K562 (cell line): Measurements from ENCODE around the gene CBL. TPM values are rescaled to one million over a fixed set of nuclear protein-coding genes. Genes with fewer than 3 reads are reported as not detected.

Experiments used
- CCNT2 ChIP-seq: IDR thresholded peaks from 2 replicates; pipeline ENCODE4 v1.6.1; 2011; ENCODE audit warnings: borderline replicate concordance, low read depth, mild to moderate bottlenecking, moderate library complexity, mixed read lengths, low read length; ENCODE audit not compliant: insufficient read length; ENCODE audit errors: extremely low read depth
- EHMT2 ChIP-seq: fragments of 450-650 bp; IDR thresholded peaks from 2 replicates; pipeline ENCODE4 v1.6.1; 2018; ENCODE audit warnings: antibody characterized with exemption
- HDAC6 ChIP-seq: IDR thresholded peaks from 2 replicates; pipeline ENCODE4 v1.6.1; 2012; ENCODE audit warnings: low read depth, mild to moderate bottlenecking, control low read depth, inconsistent platforms, low read length, moderate library complexity
- HNRNPLL ChIP-seq: fragments of 200-400 bp; formaldehyde crosslinking; IDR thresholded peaks from 2 replicates; pipeline ENCODE4 v1.6.1; 2017; ENCODE audit warnings: low read length, low read depth, mild to moderate bottlenecking; ENCODE audit not compliant: poor library complexity, severe bottlenecking
- PRMT5 ChIP-seq: sonication (generic); formaldehyde crosslinking; IDR thresholded peaks from 2 replicates; pipeline ENCODE4 v1.5.0; 2020; ENCODE audit warnings: missing genetic modification reagents
- SETDB1 ChIP-seq: IDR thresholded peaks from one replicate; pipeline ENCODE4 v1.6.1; 2012; ENCODE audit warnings: low read length, control low read depth, inconsistent platforms
- SNRNP70 ChIP-seq: fragments of 200-400 bp; formaldehyde crosslinking; optimal IDR thresholded peaks from 2 replicates; pipeline ENCODE3; 2017; ENCODE audit warnings: low read depth, low read length
- polyA plus RNA-seq, 8 experiments: library from polyadenylated mRNA; depleted of rRNA in 4 of 8; stranded (reverse) in 5 of 8; unstranded in 3 of 8; fragments of >200 nt; fragmentation: Nextera tagmentation in 2 of 8; fragmentation: Illumina TruSeq in 1 of 8; extraction: Ambion mirVana in 2 of 8; extraction: Trizol in 1 of 8; gene quantifications; 2 replicates each; pipeline versions ENCODE4 v1.2.1 to v1.2.3, GENCODE V29; 2011 to 2014; ENCODE audit warnings: inconsistent platforms in 1 of 8, missing spikeins in 1 of 8
- total RNA-seq, 7 experiments: library from RNA; depleted of rRNA in 6 of 7; stranded (reverse); fragments of >200 nt in 6 of 7; fragmentation: Illumina TruSeq in 2 of 7; extraction: Trizol in 2 of 7; gene quantifications; 2 replicates each; pipeline versions ENCODE4 v1.2.1 to v1.2.3, GENCODE V29; 2011 to 2021; ENCODE audit warnings: low replicate concordance in 1 of 7
- TF ChIP-seq, protein P1 (sequence below): fragments of 150-350 bp; conservative IDR thresholded peaks from 2 replicates; pipeline ENCODE4 v1.6.1; 2014; ENCODE audit warnings: low read length
- TF ChIP-seq, protein P2 (sequence below), 3 experiments: fragments of 200-800 bp in 1 of 3; fragments of 250-450 bp in 1 of 3; fragments of 450-650 bp in 1 of 3; sonication (Bioruptor Pico) in 1 of 3; sonication (Bioruptor generic) in 1 of 3; formaldehyde crosslinking in 1 of 3; IDR thresholded peaks; 2 replicates each; pipeline versions ENCODE4 v1.6.1 to v1.8.0; 2016 to 2022; ENCODE audit warnings: mild to moderate bottlenecking in 2 of 3, missing genetic modification characterization in 2 of 3, missing compliant biosample characterization in 1 of 3, moderate library complexity in 1 of 3
- TF ChIP-seq, protein P3 (sequence below), 3 experiments: fragments of 200-800 bp in 1 of 3; sonication (Bioruptor generic) in 1 of 3; sonication (generic) in 1 of 3; formaldehyde crosslinking in 1 of 3; IDR thresholded peaks; 2 replicates each; pipeline versions ENCODE4 v1.6.1 to v1.8.0; 2016 to 2022; ENCODE audit warnings: mild to moderate bottlenecking in 2 of 3, missing compliant biosample characterization in 2 of 3, missing genetic modification characterization in 2 of 3, missing genetic modification reagents in 1 of 3

The CBL gene
- total and polyA plus RNA-seq, 9 of the 15 experiments (the other 6 are each of a cell fraction or from before 2014, with no cell fraction given): 3.2 to 24.9 (median 9.9) TPM

DNA sequence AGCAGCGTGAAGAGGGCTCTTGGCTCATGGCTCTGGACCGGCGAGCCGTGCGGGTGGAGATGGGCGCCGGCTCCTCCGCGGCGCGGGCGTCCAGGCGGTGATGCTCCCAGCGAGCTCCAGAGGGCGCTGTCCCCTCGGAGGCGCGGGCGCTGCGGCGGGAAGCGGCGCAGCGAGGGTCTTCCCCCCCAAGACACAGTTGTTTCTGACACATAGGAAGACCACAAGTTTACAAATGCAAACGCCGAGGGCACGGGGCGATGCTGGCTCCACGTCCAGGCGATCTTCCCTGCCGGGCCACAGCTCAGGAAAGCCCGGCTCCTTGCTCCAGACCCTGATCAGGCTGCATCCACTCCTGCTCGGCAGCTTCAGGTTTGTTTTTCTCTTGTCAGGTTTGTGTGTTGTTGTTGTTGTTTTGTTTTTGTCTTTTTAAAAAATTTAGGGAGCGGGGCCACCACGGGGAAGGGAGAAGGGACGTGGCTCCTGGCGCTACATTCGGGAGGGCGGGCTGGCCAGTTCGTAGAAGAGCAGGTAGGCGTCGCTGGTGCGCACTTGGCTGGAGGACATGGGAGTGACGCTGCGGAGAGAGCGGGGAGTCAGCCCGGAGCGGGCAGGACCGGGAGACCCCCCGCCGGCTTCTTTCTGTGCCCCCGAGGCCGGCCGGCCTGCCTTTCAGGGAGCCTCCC lies 150.4 kb downstream of the CBL start (continued):
- TF ChIP-seq, protein P1, sequence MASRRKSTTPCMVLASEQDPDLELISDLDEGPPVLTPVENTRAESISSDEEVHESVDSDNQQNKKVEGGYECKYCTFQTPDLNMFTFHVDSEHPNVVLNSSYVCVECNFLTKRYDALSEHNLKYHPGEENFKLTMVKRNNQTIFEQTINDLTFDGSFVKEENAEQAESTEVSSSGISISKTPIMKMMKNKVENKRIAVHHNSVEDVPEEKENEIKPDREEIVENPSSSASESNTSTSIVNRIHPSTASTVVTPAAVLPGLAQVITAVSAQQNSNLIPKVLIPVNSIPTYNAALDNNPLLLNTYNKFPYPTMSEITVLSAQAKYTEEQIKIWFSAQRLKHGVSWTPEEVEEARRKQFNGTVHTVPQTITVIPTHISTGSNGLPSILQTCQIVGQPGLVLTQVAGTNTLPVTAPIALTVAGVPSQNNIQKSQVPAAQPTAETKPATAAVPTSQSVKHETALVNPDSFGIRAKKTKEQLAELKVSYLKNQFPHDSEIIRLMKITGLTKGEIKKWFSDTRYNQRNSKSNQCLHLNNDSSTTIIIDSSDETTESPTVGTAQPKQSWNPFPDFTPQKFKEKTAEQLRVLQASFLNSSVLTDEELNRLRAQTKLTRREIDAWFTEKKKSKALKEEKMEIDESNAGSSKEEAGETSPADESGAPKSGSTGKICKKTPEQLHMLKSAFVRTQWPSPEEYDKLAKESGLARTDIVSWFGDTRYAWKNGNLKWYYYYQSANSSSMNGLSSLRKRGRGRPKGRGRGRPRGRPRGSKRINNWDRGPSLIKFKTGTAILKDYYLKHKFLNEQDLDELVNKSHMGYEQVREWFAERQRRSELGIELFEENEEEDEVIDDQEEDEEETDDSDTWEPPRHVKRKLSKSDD: no peak
- TF ChIP-seq SNRNP70: no peak
- TF ChIP-seq SETDB1: no peak
- TF ChIP-seq EHMT2: no peak
- no peak for TF ChIP-seq PRMT5
- TF ChIP-seq HNRNPLL: peak; percentile 74
- TF ChIP-seq, protein P2, sequence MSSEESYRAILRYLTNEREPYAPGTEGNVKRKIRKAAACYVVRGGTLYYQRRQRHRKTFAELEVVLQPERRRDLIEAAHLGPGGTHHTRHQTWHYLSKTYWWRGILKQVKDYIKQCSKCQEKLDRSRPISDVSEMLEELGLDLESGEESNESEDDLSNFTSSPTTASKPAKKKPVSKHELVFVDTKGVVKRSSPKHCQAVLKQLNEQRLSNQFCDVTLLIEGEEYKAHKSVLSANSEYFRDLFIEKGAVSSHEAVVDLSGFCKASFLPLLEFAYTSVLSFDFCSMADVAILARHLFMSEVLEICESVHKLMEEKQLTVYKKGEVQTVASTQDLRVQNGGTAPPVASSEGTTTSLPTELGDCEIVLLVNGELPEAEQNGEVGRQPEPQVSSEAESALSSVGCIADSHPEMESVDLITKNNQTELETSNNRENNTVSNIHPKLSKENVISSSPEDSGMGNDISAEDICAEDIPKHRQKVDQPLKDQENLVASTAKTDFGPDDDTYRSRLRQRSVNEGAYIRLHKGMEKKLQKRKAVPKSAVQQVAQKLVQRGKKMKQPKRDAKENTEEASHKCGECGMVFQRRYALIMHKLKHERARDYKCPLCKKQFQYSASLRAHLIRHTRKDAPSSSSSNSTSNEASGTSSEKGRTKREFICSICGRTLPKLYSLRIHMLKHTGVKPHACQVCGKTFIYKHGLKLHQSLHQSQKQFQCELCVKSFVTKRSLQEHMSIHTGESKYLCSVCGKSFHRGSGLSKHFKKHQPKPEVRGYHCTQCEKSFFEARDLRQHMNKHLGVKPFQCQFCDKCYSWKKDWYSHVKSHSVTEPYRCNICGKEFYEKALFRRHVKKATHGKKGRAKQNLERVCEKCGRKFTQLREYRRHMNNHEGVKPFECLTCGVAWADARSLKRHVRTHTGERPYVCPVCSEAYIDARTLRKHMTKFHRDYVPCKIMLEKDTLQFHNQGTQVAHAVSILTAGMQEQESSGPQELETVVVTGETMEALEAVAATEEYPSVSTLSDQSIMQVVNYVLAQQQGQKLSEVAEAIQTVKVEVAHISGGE (CRISPR knock-in tag; IDR thresholded peaks at IDR 0.05): no peak
- peak; percentile 46 for TF ChIP-seq CCNT2
- TF ChIP-seq, protein P3, sequence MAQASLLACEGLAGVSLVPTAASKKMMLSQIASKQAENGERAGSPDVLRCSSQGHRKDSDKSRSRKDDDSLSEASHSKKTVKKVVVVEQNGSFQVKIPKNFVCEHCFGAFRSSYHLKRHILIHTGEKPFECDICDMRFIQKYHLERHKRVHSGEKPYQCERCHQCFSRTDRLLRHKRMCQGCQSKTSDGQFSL (CRISPR knock-in tag; IDR thresholded peaks at IDR 0.05): no peak
- TF ChIP-seq, protein P3 (tag; IDR thresholded peaks at IDR 0.05): no peak
- TF ChIP-seq HDAC6: no peak
